K562 (cell line): ENCODE results near the gene TMEM114. TPM values are rescaled to one million over a fixed set of nuclear protein-coding genes. Genes with fewer than 3 reads are reported as not detected.

Experiments
- ATF2 ChIP-seq: sonication (generic); formaldehyde crosslinking; IDR thresholded peaks from 2 replicates; pipeline ENCODE4 v1.8.1; 2022; ENCODE audit warnings: missing genetic modification reagents
- CCAR2 ChIP-seq: fragments of 200-400 bp; formaldehyde crosslinking; IDR thresholded peaks from 2 replicates; pipeline ENCODE4 v1.6.1; 2017; ENCODE audit warnings: mild to moderate bottlenecking, low read depth, low read length
- CEBPB ChIP-seq: fragments of 450-650 bp; IDR thresholded peaks from 2 replicates; pipeline ENCODE4 v1.6.1; 2016; ENCODE audit warnings: missing genetic modification characterization, missing compliant biosample characterization
- ETV1 ChIP-seq: fragments of 450-650 bp; conservative IDR thresholded peaks from 2 replicates; pipeline ENCODE4 v1.6.1; 2016; ENCODE audit warnings: missing genetic modification characterization, control low read depth, low read depth, missing compliant biosample characterization
- FUS ChIP-seq: fragments of 200-400 bp; formaldehyde crosslinking; optimal IDR thresholded peaks from 2 replicates; pipeline ENCODE3; 2017; ENCODE audit warnings: low read depth, low read length
- HNRNPLL ChIP-seq: fragments of 200-400 bp; formaldehyde crosslinking; IDR thresholded peaks from 2 replicates; pipeline ENCODE4 v1.6.1; 2017; ENCODE audit warnings: low read length, low read depth, mild to moderate bottlenecking; ENCODE audit not compliant: poor library complexity, severe bottlenecking
- KLF6 ChIP-seq: fragments of 250-450 bp; sonication (Bioruptor Pico); IDR thresholded peaks from 2 replicates; pipeline ENCODE4 v1.4.0; 2020; ENCODE audit warnings: mild to moderate bottlenecking, moderate library complexity, borderline replicate concordance
- LARP7 ChIP-seq: fragments of 450-650 bp; IDR thresholded peaks from 2 replicates; pipeline ENCODE4 v1.6.1; 2016
- MYC ChIP-seq, 2 experiments: fragments of 250-450 bp in 1 of 2; sonication (Bioruptor Pico) in 1 of 2; IDR thresholded peaks; 2 replicates each; pipeline versions ENCODE4 v1.5.1 to v1.6.1; 2012 to 2021; ENCODE audit warnings: low read depth in 2 of 2, borderline replicate concordance in 1 of 2, improper control_type of control experiment in 1 of 2, low read length in 1 of 2, mild to moderate bottlenecking in 1 of 2, moderate library complexity in 1 of 2
- NR2C1 ChIP-seq, 2 experiments: fragments of 450-650 bp; IDR thresholded peaks; 2 replicates each; pipeline ENCODE4 v1.6.1; 2017; ENCODE audit warnings: mild to moderate bottlenecking in 2 of 2, antibody characterized with exemption in 1 of 2, inconsistent platforms in 1 of 2, missing compliant biosample characterization in 1 of 2, missing genetic modification characterization in 1 of 2
- PHTF2 ChIP-seq: fragments of 250-450 bp; sonication (Bioruptor Pico); IDR thresholded peaks from 2 replicates; pipeline ENCODE4 v1.5.0; 2021; ENCODE audit warnings: mild to moderate bottlenecking
- RBM39 ChIP-seq: fragments of 200-400 bp; formaldehyde crosslinking; optimal IDR thresholded peaks from 2 replicates; pipeline ENCODE3; 2018; ENCODE audit warnings: low read depth, low read length
- SFPQ ChIP-seq: fragments of 200-400 bp; formaldehyde crosslinking; IDR thresholded peaks from 2 replicates; pipeline ENCODE4 v1.6.1; 2017; ENCODE audit warnings: mild to moderate bottlenecking, low read depth, low read length, moderate library complexity
- SP2 ChIP-seq: IDR thresholded peaks from 2 replicates; pipeline ENCODE4 v1.6.1; 2011; ENCODE audit warnings: mild to moderate bottlenecking, low read depth, low read length, moderate library complexity; ENCODE audit not compliant: poor library complexity, severe bottlenecking; ENCODE audit errors: extremely low read depth
- XRCC5 ChIP-seq: fragments of 200-400 bp; formaldehyde crosslinking; IDR thresholded peaks from 2 replicates; pipeline ENCODE4 v1.6.1; 2017; ENCODE audit warnings: low read depth, mild to moderate bottlenecking, low read length
- ZC3H4 ChIP-seq: sonication (generic); formaldehyde crosslinking; IDR thresholded peaks from 2 replicates; pipeline ENCODE4 v1.9.0; 2021; ENCODE audit warnings: missing genetic modification reagents, borderline replicate concordance
- ZNF184 ChIP-seq: sonication (generic); formaldehyde crosslinking; IDR thresholded peaks from 2 replicates; pipeline ENCODE4 v1.5.0; 2020; ENCODE audit warnings: missing genetic modification reagents
- ZNF551 ChIP-seq: fragments of 250-450 bp; sonication (Bioruptor Pico); IDR thresholded peaks from 2 replicates; pipeline ENCODE4 v1.5.0; 2021; ENCODE audit warnings: mild to moderate bottlenecking, moderate library complexity
- ZNF584 ChIP-seq: fragments of 200-800 bp; sonication (Bioruptor generic); IDR thresholded peaks from 2 replicates; pipeline ENCODE4 v1.6.1; 2016; ENCODE audit warnings: low read depth, mild to moderate bottlenecking, missing genetic modification characterization, missing compliant biosample characterization
- polyA plus RNA-seq, 8 experiments: library from polyadenylated mRNA; depleted of rRNA in 4 of 8; stranded (reverse) in 5 of 8; unstranded in 3 of 8; fragments of >200 nt; fragmentation: Nextera tagmentation in 2 of 8; fragmentation: Illumina TruSeq in 1 of 8; extraction: Ambion mirVana in 2 of 8; extraction: Trizol in 1 of 8; gene quantifications; 2 replicates each; pipeline versions ENCODE4 v1.2.1 to v1.2.3, GENCODE V29; 2011 to 2014; ENCODE audit warnings: inconsistent platforms in 1 of 8, missing spikeins in 1 of 8
- total RNA-seq, 7 experiments: library from RNA; depleted of rRNA in 6 of 7; stranded (reverse); fragments of >200 nt in 6 of 7; fragmentation: Illumina TruSeq in 2 of 7; extraction: Trizol in 2 of 7; gene quantifications; 2 replicates each; pipeline versions ENCODE4 v1.2.1 to v1.2.3, GENCODE V29; 2011 to 2021; ENCODE audit warnings: low replicate concordance in 1 of 7
- TF ChIP-seq, protein P1 (sequence below): sonication (generic); formaldehyde crosslinking; IDR thresholded peaks from 2 replicates; pipeline ENCODE4 v1.8.0; 2022; ENCODE audit warnings: mild to moderate bottlenecking, missing genetic modification reagents
- TF ChIP-seq, protein P2 (sequence below): sonication (generic); IDR thresholded peaks from 2 replicates; pipeline ENCODE4 v1.6.1; 2016

Gene TMEM114
- total and polyA plus RNA-seq, 9 of the 15 experiments (the other 6 are each of a cell fraction or from before 2014, with no cell fraction given): not detected

GRCh38 chr16:8572919-8573724 is 17.2 kb downstream of the TMEM114 start (continued):
- TF ChIP-seq ATF2 (no peak), XRCC5 (0 out of 2 replicates have a peak, but pooled peaks have one; percentile 35), ZNF184 (CRISPR knock-in tag) (no peak), CEBPB (peak; percentile 96), PHTF2 (CRISPR knock-in tag) (no peak), RBM39 (no peak), SP2 (no peak), LARP7 (no peak), HNRNPLL (no peak), CCAR2 (no peak), ZC3H4 (no peak), MYC (IDR thresholded peaks at IDR 0.05; ENCODE audit: low read depth, low read length) (peak; percentile 43; the same call in 1 of the 2 replicates), MYC (CRISPR knock-in tag; IDR thresholded peaks at IDR 0.05; ENCODE audit: borderline replicate concordance, low read depth) (no peak), FUS (no peak), SFPQ (no peak), NR2C1 (IDR thresholded peaks at IDR 0.05) (no peak), NR2C1 (tag; IDR thresholded peaks at IDR 0.05) (no peak), KLF6 (no peak), ZNF584 (CRISPR knock-in tag) (no peak), ZNF551 (CRISPR knock-in tag) (no peak), ETV1 (tag) (no peak)
- TF ChIP-seq, protein P1, sequence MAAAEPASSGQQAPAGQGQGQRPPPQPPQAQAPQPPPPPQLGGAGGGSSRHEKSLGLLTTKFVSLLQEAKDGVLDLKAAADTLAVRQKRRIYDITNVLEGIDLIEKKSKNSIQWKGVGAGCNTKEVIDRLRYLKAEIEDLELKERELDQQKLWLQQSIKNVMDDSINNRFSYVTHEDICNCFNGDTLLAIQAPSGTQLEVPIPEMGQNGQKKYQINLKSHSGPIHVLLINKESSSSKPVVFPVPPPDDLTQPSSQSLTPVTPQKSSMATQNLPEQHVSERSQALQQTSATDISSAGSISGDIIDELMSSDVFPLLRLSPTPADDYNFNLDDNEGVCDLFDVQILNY (CRISPR knock-in tag): no peak
- TF ChIP-seq, protein P2, sequence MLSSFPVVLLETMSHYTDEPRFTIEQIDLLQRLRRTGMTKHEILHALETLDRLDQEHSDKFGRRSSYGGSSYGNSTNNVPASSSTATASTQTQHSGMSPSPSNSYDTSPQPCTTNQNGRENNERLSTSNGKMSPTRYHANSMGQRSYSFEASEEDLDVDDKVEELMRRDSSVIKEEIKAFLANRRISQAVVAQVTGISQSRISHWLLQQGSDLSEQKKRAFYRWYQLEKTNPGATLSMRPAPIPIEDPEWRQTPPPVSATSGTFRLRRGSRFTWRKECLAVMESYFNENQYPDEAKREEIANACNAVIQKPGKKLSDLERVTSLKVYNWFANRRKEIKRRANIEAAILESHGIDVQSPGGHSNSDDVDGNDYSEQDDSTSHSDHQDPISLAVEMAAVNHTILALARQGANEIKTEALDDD: no peak
